Measurements from ENCODE around the gene DAPK3. TPM values are rescaled to one million over a fixed set of nuclear protein-coding genes. Genes with fewer than 3 reads are reported as not detected.

DAPK3 gene
- total RNA-seq, 6 experiments from 2014 or later, result 13.1 to 63.7 (median 24.9) TPM

DNA sequence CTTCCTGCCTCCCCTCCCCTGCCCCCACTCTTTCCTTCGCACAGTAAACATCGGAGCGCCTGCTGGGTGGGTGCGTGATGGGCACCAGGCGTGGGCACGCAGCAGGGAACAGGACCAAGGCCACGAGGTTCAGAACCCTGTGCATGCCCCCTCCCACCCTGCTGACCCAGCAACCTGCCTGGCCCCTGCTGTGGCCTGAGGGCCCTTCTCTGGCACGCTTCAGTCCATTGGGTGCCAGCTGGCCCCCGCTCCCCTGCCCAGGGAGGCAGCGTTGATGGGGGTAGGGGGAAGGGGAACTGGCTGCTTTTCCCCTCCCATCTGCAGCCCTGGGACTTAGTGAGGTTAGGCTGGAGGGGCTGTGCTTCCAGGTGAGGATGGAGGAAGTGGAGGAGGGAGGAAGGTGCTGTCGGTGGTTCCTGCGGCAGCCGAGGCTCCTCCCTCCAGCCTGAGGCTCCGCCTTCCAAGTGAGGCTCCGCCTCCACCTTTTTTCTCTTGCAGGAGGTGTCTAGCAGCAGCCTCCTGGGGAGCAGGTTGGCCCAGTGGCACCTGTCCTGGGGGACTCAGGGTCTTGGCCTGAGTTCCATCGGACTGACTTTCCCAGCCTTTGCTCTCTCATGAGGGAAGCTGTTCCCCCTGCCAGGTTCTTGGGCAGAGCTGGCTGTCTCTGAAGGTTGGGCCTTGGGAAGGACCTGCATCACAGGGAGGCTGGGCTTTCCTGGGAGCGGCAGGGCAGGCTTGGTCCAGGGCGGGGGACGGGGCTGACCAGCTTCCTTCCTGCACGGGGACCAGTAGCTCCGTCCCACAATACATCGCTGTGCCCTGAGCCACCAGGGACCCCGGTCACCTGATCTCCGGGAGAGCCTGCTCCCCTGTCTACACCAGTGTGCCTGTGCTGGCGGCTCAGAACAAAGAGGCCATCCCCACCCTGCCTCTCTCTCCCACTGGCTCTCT, 43.9 kb upstream of the DAPK3 start:
- no peaks in the 10 kb centered on the region for H3K27me3 ChIP-seq
- intact Hi-C loops (cut with DNase I), result loop anchor here in 1 of 2 donors (10.0 kb wide), 1 partner anchor 50 kb away; the partner anchor contains the start of gene ZBTB7A
- TF ChIP-seq, protein P1, sequence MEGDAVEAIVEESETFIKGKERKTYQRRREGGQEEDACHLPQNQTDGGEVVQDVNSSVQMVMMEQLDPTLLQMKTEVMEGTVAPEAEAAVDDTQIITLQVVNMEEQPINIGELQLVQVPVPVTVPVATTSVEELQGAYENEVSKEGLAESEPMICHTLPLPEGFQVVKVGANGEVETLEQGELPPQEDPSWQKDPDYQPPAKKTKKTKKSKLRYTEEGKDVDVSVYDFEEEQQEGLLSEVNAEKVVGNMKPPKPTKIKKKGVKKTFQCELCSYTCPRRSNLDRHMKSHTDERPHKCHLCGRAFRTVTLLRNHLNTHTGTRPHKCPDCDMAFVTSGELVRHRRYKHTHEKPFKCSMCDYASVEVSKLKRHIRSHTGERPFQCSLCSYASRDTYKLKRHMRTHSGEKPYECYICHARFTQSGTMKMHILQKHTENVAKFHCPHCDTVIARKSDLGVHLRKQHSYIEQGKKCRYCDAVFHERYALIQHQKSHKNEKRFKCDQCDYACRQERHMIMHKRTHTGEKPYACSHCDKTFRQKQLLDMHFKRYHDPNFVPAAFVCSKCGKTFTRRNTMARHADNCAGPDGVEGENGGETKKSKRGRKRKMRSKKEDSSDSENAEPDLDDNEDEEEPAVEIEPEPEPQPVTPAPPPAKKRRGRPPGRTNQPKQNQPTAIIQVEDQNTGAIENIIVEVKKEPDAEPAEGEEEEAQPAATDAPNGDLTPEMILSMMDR (IDR thresholded peaks at IDR 0.05), result no peak
- TF ChIP-seq POLR2A (IDR thresholded peaks at IDR 0.05), result no peak
- no peaks in the 10 kb centered on the region for H3K9me3 ChIP-seq
- H3K4me1 ChIP-seq, result peaks cover 0 to 44% (median 4%) of the 10 kb centered on the region in 4 donors
- WGBS (ENCODE audit: insufficient coverage, low coverage, low lambda C conversion rate, missing lambda C conversion rate), result 38% methylated on average over 3 of the region's 25 CpGs
- H3K4me3 ChIP-seq, result no peak overlapping the region
- DNase-seq (peak in 1 of 3 donors; percentile 48), ATAC-seq (peak in 1 of 4 donors; percentile 10)
- peaks cover 0 to 12% (median 8%) of the 10 kb centered on the region in 4 donors for H3K36me3 ChIP-seq
- H3K27ac ChIP-seq, result peak overlapping the region in 1 of 3 donors; percentile 57

DNA sequence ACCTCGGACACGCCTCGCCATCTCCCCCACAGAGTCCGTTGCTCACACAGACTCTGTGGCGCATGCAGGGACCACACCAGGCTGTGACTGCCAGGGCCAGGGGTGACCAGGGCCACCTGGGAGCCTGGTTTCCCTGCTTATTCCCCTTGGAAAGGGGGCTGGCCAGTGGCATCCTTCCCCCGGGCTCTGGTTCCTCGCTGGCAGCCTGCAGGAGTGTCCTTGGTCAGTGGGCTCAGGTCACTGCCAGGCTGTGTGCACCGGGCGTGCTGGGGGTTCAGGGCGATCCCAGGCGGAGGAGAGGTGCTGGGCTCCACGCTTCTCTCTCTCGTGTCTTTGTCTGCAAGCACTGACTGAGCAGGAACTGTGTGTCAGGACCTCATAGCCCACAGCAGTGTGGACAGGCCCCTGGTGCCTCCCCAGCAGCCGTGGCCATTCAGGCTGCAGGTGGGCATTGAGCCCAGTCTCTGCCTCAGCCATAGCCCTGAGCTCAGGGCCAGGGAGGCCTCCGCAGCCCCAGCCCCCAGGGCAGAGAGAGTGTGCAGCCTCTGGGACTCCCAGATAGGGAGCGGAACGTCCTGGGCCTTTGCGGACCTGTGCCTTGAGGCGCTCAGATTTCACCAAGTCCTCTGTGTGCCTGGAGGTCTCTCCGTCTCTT, 43.1 kb upstream of the DAPK3 start:
- no peak for ATAC-seq

DNA sequence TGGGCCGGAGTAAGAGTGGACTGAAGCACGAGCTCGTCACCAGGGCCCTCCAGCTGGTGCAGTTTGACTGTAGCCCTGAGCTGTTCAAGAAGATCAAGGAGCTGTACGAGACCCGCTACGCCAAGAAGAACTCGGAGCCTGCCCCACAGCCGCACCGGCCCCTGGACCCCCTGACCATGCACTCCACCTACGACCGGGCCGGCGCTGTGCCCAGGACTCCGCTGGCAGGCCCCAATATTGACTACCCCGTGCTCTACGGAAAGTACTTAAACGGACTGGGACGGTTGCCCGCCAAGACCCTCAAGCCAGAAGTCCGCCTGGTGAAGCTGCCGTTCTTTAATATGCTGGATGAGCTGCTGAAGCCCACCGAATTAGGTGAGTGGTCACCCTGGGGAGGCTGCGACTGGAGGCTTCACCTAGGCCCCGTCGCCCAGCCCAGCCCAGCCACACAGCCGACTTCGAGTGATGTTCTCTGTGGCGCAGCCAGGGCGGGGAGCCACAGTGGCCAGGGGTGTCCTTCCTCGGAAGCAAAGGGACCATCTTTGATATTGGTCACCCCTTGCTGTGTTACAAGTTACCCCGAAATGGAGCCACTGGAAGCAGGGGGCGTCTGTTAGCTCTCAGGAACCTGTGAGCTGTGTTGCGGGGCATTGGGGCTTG, 42.2 kb upstream of the DAPK3 start:
- Histone ChIP-seq H3K4me3 (no peak overlapping the region), H3K36me3 (peaks cover 0 to 12% (median 8%) of the 10 kb centered on the region in 4 donors), H3K27ac (peak overlapping the region; percentile 63 to 69 (median 68)), H3K9me3 (no peaks in the 10 kb centered on the region), H3K4me1 (peaks cover 0 to 58% (median 8%) of the 10 kb centered on the region in 4 donors), H3K27me3 (no peaks in the 10 kb centered on the region)
- intact Hi-C loops (cut with DNase I), result loop anchor here in 1 of 2 donors (10.0 kb wide), 1 partner anchor 52 kb away; the partner anchor contains the start of gene ZBTB7A
- WGBS (ENCODE audit: insufficient coverage, low coverage, low lambda C conversion rate, missing lambda C conversion rate), result 90% methylated on average over 2 of the region's 33 CpGs
- TF ChIP-seq POLR2A (IDR thresholded peaks at IDR 0.05), result no peak
- TF ChIP-seq, protein P1 (IDR thresholded peaks at IDR 0.05), result no peak
- DNase-seq, result no peak
- ATAC-seq, result no peak

More for the DNA sequence above, 43.1 kb upstream of the DAPK3 start:
- no peak for TF ChIP-seq POLR2A (IDR thresholded peaks at IDR 0.05)
- TF ChIP-seq, protein P1 (IDR thresholded peaks at IDR 0.05), result no peak
- intact Hi-C loops (cut with DNase I), result loop anchor here in 1 of 2 donors (10.0 kb wide), 1 partner anchor 51 kb away; the partner anchor contains the start of gene ZBTB7A
- Histone ChIP-seq H3K4me3 (no peak overlapping the region), H3K9me3 (no peaks in the 10 kb centered on the region), H3K4me1 (peaks cover 0 to 50% (median 6%) of the 10 kb centered on the region in 4 donors), H3K27me3 (no peaks in the 10 kb centered on the region), H3K36me3 (peaks cover 0 to 12% (median 8%) of the 10 kb centered on the region in 4 donors), H3K27ac (no peak overlapping the region)
- WGBS (ENCODE audit: insufficient coverage, low coverage, low lambda C conversion rate, missing lambda C conversion rate), result 88% methylated on average over 6 of the region's 20 CpGs
- peak in 1 of 3 donors; percentile 45 for DNase-seq
